GM19239 (cell line): ENCODE results near the gene PCDH9.
"Not testable (repeated sequence)": the region's sequence is repeated elsewhere in the genome, so short reads cannot be mapped to it uniquely, and the experiment has no call there.

Experiments used
- DNase-seq: peaks from one replicate; pipeline ENCODE4 v3.0.0; 2011; ENCODE audit warnings: low spot score; ENCODE audit not compliant: insufficient read length
- FAIRE-seq: peaks from 2 replicates; lab custom pipeline; 2011; peaks lifted over from hg19 to GRCh38; lab: Jason Lieb, UNC

The PCDH9 gene

GRCh38 chr13:66655847-66656454 lies 574.2 kb downstream of the PCDH9 start:
- no peak for DNase-seq

GRCh38 chr13:66644855-66645460 lies 585.2 kb downstream of the PCDH9 start:
- DNase-seq (no peak), FAIRE-seq (no peak)

More at GRCh38 chr13:66655847-66656454, 574.2 kb downstream of the PCDH9 start:
- no peak for FAIRE-seq

- no peak for DNase-seq
- FAIRE-seq = no peak
Measured at GRCh38 chr13:66640231-66640630, 589.9 kb downstream of the PCDH9 start.

GRCh38 chr13:66639044-66639443 lies 591.1 kb downstream of the PCDH9 start:
- FAIRE-seq = no peak
- no peak for DNase-seq

GRCh38 chr13:66635526-66635925 lies 594.6 kb downstream of the PCDH9 start:
- no peak for FAIRE-seq
- DNase-seq = no peak

GRCh38 chr13:66634384-66634783 lies 595.8 kb downstream of the PCDH9 start:
- DNase-seq = no peak
- no peak for FAIRE-seq

DNA sequence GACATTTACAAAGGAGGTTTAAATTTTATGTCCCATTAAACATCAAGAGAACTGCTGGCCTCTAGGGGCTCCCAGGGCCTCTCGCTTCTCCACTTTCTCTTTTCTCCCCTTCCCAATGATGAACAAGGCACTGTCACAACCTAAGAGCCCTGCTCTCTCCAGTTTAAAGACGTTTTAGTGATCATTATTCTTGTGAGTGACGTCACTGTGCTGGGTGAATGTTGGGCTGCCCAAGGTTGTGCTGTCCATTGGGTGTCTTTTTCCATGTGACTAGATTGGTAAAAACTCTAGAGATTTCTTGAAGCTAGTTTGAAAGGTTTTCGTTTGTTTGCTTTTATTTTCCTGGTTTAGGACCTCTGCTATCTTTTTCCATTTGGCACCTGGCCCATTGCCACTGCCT lies 602.6 kb downstream of the PCDH9 start:
- DNase-seq = no peak

GRCh38 chr13:66624302-66624701 lies 605.8 kb downstream of the PCDH9 start:
- DNase-seq = no peak
- FAIRE-seq = no peak

More for the DNA sequence above, 602.6 kb downstream of the PCDH9 start:
- FAIRE-seq = no peak

GRCh38 chr13:66623129-66623820 lies 606.9 kb downstream of the PCDH9 start:
- no peak for FAIRE-seq
- DNase-seq = no peak

DNA sequence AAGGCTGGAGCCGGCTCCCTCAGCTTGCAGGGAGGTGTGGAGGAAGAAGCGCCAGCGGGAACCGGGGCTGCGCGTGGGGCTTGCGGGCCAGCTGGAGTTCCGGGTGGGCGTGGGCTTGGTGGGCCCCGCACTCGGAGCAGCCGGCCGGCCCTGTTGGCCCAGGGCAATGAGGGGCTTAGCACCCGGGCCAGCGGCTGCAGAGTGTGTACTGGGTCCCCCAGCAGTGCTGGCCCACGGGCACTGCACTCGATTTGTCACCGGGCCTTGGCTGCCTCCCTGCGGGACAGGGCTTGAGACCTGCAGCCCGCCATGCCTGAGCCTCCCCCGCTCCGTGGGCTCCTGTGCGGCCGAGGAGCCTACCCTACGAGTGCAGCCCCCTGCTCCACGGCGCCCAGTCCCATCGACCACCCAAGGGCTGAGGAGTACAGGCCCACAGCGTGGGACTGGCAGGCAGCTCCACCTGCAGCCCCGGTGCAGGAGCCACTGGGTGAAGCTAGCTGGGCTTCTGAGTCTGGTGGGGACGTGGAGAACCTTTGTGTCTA lies 608.2 kb downstream of the PCDH9 start:
- not testable (repeated sequence) for FAIRE-seq, DNase-seq

GRCh38 chr13:66618702-66619101 lies 611.4 kb downstream of the PCDH9 start:
- FAIRE-seq (no peak), DNase-seq (no peak)

DNA sequence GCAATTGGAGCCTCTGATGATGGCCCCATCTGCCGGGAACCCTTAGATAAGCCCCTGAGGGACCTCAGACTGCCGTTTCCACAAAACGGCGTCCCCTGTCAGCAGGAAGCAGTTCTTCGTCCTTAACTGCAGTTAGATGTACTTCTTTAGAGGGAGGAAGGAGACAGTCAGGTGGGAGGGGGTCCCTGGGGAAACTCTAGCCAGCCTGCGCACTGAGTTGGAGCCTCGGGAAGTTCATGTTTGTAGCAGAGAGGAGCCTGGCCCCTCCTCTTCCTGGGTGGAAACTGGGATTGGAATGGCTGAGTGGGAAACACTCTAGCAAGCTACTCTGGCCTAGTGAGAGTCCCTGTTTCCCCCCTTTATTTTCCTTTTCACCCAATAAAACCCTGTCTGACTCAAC lies 612.4 kb downstream of the PCDH9 start:
- FAIRE-seq (no peak), DNase-seq (no peak)

- FAIRE-seq = no peak
- DNase-seq = no peak
Measured at GRCh38 chr13:66612983-66613382, 617.2 kb downstream of the PCDH9 start.

GRCh38 chr13:66586489-66586888 lies 643.6 kb downstream of the PCDH9 start:
- DNase-seq = no peak
- FAIRE-seq = no peak

DNA sequence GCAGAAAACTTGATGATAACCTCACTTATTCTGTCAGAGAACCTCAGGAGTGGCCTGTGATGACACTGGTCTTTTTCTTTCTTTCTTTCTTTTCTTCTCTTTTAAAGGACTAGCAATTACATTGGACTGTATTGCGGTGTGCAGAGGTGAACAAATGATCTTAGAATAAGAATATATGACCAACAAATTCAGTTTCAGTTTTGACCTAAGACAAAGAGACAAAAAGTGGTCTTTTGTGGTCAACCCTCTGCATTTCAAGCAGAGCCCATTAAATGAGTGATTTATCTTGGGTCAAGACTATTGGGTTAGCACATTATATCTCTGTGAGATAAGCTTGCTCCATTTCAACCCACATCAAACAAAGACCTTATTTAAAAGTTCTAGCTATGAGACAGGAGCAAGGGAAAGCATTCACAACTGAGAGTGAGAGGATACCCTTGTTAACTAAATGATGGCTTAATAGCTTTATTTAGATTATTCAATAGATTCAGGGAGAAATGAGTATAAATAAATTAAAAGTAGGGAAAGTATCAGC lies 644.4 kb downstream of the PCDH9 start:
- FAIRE-seq (no peak), DNase-seq (no peak)

DNA sequence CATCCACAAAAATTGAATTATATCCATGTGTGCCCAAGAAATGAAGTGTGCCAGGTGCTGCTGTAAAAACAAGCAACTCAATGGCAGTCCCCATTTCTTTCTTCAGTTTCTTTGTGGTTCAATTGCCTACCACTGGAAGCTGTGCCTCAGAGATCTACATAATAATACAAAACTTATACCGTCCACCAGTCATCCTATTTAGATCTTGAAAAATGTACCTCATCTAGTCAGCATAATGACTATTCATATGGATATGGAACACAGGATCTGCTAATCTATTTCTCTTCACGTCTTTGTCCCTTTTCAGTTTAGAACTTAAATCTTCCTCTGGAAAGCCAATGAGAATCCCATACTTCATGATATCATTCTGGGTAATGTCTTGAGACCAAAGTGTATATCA lies 648.5 kb downstream of the PCDH9 start:
- no peak for FAIRE-seq
- DNase-seq = no peak

DNA sequence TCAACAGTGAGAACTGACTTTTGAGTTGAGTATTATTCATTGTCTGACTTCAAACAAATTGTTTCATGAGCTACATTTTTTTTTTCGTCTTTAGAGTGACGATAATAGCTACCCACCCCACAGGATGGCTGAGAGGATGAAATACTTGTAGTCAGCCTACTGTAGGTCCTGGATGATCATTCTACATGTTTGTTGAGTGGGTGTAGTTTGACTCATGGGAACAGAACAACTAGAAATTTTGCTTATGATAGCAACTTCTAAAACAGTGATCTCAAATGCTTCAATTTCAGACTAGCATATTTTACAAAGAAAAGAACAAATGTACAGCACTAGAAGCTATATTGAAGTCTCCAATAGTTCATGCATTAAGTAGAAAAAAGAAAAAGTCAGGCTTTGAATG lies 651.8 kb downstream of the PCDH9 start:
- FAIRE-seq = no peak

GRCh38 chr13:66577358-66577757 lies 652.8 kb downstream of the PCDH9 start:
- no peak for FAIRE-seq

More for the DNA sequence above, 651.8 kb downstream of the PCDH9 start:
- DNase-seq = no peak

DNA sequence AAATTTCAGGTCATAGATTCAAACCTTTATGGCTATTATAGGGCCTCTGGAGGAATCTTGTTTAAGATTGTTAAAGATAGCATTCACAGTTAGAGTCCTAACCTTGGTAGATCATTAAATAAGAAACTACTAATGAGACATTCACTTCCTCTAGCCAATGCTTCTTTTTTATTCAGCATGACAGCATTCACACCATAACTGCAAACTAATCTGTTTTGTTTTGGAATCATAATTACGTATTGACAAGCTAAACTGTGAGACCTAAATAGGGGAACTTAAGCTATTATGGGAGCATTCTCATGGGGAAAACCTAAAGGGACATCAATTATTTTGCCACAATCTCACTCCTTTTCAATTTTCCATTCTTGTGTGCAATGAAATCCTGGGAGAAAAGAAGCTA lies 653.8 kb downstream of the PCDH9 start:
- no peak for DNase-seq
- FAIRE-seq = no peak

More at GRCh38 chr13:66577358-66577757, 652.8 kb downstream of the PCDH9 start:
- no peak for DNase-seq

GRCh38 chr13:66574606-66575005 lies 655.5 kb downstream of the PCDH9 start:
- DNase-seq = no peak
- no peak for FAIRE-seq
